Stimulated activated CD8-positive, alpha-beta memory T cell treated with anti-CD3 and anti-CD28 coated beads, Interleukin-2, amount 100 ng/mL, for 48 hours (primary cell): ENCODE measurements around the gene TMEM181.
"Not testable (repeated sequence)": the region's sequence is repeated elsewhere in the genome, so short reads cannot be mapped to it uniquely, and the experiment has no call there.

Source experiments
- DNase-seq, 2 donors: peaks; one replicate each; pipeline ENCODE4 v3.0.0-alpha.2; 2020; ENCODE audit warnings: low read depth in 2 of 2

TMEM181 gene

DNA sequence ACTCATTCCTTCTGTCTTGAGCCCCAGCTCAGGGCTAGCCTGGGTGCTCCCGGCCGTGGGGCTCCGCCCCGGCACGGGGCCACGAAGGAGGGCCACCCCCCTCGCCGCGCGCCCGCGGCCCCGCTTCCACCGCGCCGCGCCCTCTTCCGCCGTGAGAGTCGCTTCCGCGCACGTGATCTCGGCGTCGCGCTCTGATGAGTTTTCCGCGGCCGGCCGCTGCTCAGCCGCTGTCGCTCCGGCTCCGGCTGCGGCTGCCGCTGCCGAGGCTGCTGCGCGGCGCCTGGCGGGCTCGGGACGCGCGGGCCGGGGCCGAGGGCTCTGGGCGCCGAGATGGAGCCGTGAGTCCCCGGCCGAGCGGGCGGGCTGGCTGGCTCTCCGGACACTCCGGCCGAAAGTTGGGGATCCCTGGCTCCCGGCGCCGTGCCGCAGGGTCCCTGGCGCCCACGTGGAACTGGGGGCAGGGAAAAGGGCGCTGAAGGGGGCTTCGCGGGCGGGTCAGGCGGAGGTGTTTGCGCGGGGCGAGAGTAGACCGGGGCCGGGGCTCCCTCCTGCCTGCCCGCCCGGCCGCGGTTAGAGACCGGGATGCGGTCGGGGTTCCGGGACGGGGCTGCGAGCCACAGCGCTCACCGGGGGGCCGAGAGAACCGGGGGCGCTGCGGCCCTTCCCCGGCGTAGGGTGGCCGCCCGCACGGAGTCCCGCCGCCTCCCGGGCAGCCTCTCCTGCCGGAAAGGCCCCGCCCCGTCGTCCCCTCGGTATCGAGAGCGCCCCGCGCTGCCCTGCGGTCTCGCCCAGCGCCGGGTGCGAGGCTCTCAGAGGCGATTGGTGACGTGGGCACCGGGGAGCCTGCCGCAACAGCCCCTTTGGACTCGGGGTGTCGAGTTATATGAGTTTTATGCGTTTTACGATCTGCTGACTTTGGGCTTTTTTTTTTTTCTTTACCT, at the start of gene TMEM181:
TMEM181 (plus strand) TSS at position 197 of the 941 bp plus-strand sequence; CDS start at position 331, 134 bp downstream.
- peak; percentile 73 to 80 for DNase-seq

- DNase-seq, result no peak
These were observed 47.1 kb upstream of the TMEM181 start for GRCh38 chr6:158512809-158513208.

GRCh38 chr6:158514176-158514575, 45.7 kb upstream of the TMEM181 start:
- no peak for DNase-seq

DNA sequence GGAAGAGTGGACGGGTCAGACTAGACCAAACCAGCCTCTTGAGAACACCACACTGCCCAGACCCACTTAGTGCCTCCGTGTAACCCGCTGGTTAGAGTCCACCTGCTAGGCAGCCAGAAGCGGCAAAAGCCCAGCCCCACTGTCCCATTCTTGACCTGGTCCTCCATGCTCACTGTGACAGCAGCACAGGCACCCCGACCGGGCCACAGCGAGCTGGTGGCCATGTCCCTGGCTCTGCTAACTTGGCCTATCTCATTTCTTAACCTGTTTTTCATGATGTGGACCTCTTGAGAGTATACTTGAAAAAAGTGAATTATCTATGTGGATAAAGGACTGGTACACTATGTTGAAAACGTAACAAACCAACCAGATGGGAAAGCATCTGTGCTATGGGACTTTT, 44.9 kb upstream of the TMEM181 start:
- no peak for DNase-seq

GRCh38 chr6:158516098-158516497, 43.8 kb upstream of the TMEM181 start:
- no peak for DNase-seq

DNA sequence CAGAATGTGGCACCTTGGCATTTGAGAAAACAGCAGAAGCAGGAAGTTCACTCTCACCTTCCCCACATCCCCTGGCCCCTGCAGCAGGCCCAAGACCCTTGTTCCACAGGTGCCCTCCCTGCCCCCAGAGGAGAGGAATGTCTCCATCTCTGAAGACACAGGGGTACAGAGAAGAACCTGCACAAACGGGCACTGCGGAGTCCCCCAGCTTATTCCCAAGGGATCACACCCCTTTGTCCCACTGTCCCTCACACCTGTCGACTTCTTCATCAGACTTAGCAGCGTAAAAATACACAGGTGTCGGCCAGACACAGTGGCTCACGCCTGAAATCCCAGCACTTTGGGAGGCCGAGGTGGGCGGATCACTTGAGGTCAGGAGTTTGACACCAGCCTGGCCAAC, 42.9 kb upstream of the TMEM181 start:
- no peak for DNase-seq

DNA sequence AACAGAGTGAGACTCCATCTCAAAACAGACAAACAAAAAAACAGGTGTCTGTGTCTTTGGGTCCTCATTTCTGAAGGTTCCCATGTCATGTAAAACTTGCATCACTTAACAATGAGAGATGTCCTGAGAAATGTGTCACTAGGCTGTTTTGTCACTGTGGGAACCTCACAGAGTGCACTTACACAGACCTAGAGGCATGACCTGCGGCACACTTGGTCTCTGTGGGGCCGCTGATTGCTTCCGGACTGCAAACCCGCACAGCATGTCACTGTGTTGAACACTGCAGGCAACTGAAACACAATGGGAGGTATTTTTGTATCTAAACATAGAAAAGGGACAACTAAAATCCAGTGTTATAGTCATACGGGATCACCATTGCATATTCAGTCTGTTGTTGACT, 42.3 kb upstream of the TMEM181 start:
- DNase-seq, result no peak

DNA sequence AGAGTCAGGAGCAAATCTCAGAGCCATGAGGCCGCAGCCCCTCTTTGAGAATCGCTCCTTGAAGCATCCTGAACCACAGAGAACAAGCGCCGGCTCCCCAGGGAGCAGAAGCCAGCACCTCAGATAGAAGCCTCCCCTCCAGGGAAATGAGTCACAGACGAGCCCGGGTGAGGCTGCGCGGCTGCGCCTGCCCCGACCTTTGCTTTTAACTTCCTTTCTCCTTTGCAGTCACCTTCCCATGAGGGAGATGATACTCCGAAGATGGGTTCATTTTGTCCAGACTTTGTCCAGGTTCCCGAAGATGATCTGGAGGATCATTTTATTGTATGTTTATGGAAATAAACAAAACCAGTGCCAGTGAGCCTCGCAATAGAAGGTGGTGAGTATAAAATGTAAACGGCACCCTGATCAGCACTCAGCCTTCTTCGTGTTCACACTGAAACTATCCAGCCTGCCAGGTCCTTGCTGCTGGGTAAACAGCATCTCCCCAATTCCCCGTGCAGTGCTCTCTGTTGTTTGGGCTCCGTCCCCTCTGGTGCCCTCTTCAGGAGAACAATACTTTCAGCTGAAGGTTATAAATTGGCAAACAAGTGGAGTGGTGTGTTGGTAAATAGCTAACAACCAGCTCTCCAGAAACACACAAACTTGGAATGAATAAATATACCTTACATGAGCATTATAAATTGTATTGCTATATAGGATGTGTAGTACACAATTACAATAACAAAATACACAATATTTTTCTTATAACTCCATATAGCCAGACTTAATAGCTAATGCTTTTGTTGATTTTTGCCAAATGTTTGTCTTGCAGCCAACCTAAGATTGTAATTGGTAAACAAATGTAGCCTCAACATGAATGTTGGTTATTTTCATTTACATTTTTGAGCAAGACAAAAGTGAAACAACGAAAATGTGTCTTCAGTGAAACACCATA, 41.4 kb upstream of the TMEM181 start:
- peak in 1 of 2 donors; percentile 30 for DNase-seq

DNA sequence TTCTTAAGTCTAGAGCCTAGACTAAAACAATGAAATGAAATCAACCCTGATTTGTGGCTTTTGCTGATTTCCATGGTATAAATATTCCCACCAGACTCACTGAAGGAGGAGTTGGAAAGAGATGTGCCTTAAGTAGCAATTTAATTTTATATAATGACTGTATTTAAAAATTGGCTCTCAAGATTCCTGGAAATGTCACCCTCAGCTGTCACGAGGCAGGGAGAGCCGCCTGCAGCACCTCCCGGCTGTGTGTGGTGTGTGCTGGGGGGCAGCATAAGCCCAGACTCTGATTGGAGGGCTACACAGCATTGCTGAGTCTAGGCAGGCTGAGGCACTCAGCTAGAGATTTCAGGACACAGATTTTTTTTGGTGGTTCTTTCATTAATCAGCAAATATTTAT, 40.6 kb upstream of the TMEM181 start:
- DNase-seq, result no peak

DNA sequence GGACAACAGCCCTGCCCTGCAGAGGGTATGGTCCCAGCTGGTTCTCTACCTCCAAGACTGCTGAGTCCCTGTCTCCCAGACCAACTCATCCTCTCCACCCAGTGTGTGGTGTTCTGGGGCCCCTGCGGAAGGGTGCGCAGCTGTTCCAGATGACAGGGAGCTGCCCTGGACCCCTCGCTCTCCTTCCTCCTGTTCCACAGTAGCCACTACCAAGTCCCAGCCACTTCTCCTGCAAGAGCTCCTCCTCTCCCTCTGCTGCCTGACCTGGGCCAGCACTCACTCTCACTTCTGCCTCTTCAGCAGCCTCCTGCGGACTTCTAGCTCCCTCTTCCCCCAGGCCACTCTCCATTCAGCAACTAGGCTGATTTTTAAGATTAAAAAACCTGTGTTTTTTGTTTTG, 40.1 kb upstream of the TMEM181 start:
- DNase-seq, result no peak

DNA sequence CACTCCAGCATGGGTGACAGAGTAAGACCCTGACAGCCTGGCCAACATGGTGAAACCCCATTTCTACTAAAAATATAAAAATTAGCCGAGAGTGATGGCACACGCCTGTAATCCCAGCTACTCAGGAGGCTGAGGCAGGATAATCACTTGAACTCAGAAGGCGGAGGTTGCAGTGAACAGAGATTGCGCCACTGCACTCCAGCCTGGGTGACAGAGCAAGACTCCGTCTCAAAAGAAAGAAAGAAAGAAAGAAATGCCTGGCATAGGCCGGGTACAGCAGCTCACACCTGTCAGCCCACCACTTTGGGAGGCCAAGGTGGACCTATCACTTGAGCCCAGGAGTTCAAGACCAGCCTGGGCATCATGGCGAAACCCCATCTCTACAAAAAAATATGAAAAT, 38.9 kb upstream of the TMEM181 start:
- DNase-seq, result not testable (repeated sequence)

GRCh38 chr6:158521759-158522158, 38.1 kb upstream of the TMEM181 start:
- DNase-seq, result no peak

GRCh38 chr6:158522616-158523015, 37.3 kb upstream of the TMEM181 start:
- DNase-seq, result no peak

GRCh38 chr6:158524311-158524710, 35.6 kb upstream of the TMEM181 start:
- DNase-seq, result no peak

- DNase-seq, result not testable (repeated sequence)
These were observed 32.0 kb upstream of the TMEM181 start for GRCh38 chr6:158527858-158528257.

- DNase-seq, result no peak
These were observed 31.1 kb upstream of the TMEM181 start for GRCh38 chr6:158528826-158529225.

GRCh38 chr6:158529629-158530028, 30.3 kb upstream of the TMEM181 start:
- no peak for DNase-seq

DNA sequence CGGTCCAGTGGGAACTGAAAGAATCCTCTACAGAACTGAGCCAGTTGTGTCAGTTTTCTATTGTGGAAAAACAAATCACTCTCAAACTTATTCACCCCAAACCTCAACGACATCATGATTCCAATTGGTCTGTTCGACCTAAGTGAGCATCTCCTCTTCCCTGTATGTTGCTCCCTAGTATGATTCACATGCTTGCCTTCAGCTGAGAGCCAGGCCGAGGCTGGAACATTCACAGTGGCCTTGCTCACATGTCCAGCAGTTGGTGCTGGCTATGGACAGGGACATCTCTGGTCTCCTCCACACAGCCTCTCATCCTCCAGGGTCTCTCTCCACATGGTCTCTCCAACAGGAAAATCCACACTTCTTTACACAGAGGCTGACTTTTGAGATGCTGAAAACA, 28.3 kb upstream of the TMEM181 start:
- no peak for DNase-seq

GRCh38 chr6:158531970-158532369, 27.9 kb upstream of the TMEM181 start:
- DNase-seq, result no peak

DNA sequence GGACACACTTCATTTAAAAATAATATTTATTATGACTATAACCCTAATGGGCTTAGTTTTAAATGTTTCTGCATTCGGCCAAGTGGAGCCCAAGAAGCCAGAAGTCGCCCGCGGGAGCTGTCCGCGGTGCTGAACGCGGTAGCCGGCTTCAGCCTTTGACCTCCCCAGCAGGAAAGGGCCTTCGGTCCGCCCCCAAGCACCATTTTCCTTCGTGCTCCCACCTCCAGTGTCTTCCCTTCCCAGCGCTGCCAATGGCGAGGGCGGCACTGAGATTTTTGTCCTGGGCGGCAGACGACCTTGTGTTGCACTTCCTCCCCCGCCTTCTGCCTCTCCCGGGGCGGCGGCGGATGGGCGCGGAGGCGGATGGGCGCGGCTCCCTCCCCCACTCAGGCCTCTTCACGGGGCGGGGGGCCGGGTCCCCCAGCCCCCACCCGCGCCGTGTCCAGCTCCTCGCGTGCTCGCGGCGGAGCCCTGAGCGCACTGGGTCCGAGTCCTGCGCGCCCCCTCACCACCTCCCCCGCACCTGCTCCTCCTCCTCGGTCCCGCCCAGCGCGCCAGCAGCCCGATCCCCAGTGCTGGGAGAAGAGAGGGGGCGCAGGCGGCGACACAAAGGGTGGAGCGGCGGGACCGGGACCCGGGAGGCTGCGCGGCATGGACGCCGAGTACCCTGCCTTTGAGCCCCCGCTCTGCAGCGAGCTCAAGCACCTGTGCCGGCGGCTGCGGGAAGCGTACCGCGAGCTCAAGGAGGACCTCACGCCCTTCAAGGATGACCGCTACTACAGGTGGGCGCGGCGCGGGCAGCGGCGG, 23.6 kb upstream of the TMEM181 start:
- DNase-seq, result peak; percentile 39 to 61
